ENCODE data around the gene SYT4. TPM values are rescaled to one million over a fixed set of nuclear protein-coding genes. Genes with fewer than 3 reads are reported as not detected.
"Not testable (repeated sequence)": the region's sequence is repeated elsewhere in the genome, so short reads cannot be mapped to it uniquely, and the experiment has no call there.

SYT4 gene
- total RNA-seq, 1 donor from 2014 or later: 232 TPM

GRCh38 chr18:43303376-43303775 is 26.1 kb upstream of the SYT4 start:
- no peak overlapping the region for H3K27ac Mint-ChIP-seq (ENCODE audit: unreplicated experiment)
- TF ChIP-seq CTCF (IDR thresholded peaks at IDR 0.05; ENCODE audit: partially characterized antibody, unreplicated experiment): no peak

GRCh38 chr18:43286187-43286586 is 8.9 kb upstream of the SYT4 start:
- H3K4me3 Mint-ChIP-seq (ENCODE audit: unreplicated experiment); DNase-seq; H3K9me3 Mint-ChIP-seq (ENCODE audit: unreplicated experiment); H3K36me3 Mint-ChIP-seq (ENCODE audit: unreplicated experiment); H3K27me3 Mint-ChIP-seq (ENCODE audit: unreplicated experiment); H3K27ac Mint-ChIP-seq (ENCODE audit: unreplicated experiment); H3K4me1 Mint-ChIP-seq (ENCODE audit: low read depth, unreplicated experiment): not testable (repeated sequence)

More at GRCh38 chr18:43303376-43303775, 26.1 kb upstream of the SYT4 start:
- Mint-ChIP-seq H3K4me3 (ENCODE audit: unreplicated experiment) (no peak overlapping the region), H3K4me1 (ENCODE audit: low read depth, unreplicated experiment) (no peaks in the 10 kb centered on the region), H3K36me3 (ENCODE audit: unreplicated experiment) (no peaks in the 10 kb centered on the region), H3K9me3 (ENCODE audit: unreplicated experiment) (peaks cover 2% of the 10 kb centered on the region), H3K27me3 (ENCODE audit: unreplicated experiment) (no peaks in the 10 kb centered on the region)
- no peak for DNase-seq

- peaks cover 2% of the 10 kb centered on the region for H3K27me3 Mint-ChIP-seq (ENCODE audit: unreplicated experiment)
- H3K4me3 Mint-ChIP-seq (ENCODE audit: unreplicated experiment): no peak overlapping the region
- peaks cover 5% of the 10 kb centered on the region for H3K36me3 Mint-ChIP-seq (ENCODE audit: unreplicated experiment)
- H3K27ac Mint-ChIP-seq (ENCODE audit: unreplicated experiment): no peak overlapping the region
- no peak for DNase-seq
- H3K9me3 Mint-ChIP-seq (ENCODE audit: unreplicated experiment): peaks cover 6% of the 10 kb centered on the region
- peaks cover 11% of the 10 kb centered on the region for H3K4me1 Mint-ChIP-seq (ENCODE audit: low read depth, unreplicated experiment)
- TF ChIP-seq CTCF (IDR thresholded peaks at IDR 0.05; ENCODE audit: partially characterized antibody, unreplicated experiment): no peak
These were observed 6.0 kb upstream of the SYT4 start for GRCh38 chr18:43283299-43283698.

GRCh38 chr18:43279015-43279744 is 1.9 kb upstream of the SYT4 start:
- Mint-ChIP-seq H3K27me3 (ENCODE audit: unreplicated experiment) (peaks cover 5% of the 10 kb centered on the region), H3K36me3 (ENCODE audit: unreplicated experiment) (no peaks in the 10 kb centered on the region), H3K27ac (ENCODE audit: unreplicated experiment) (peak overlapping the region; percentile 33), H3K4me3 (ENCODE audit: unreplicated experiment) (peak overlapping the region; percentile 18), H3K4me1 (ENCODE audit: low read depth, unreplicated experiment) (peaks cover 20% of the 10 kb centered on the region), H3K9me3 (ENCODE audit: unreplicated experiment) (peaks cover 9% of the 10 kb centered on the region)
- DNase-seq: no peak
- TF ChIP-seq CTCF (IDR thresholded peaks at IDR 0.05; ENCODE audit: partially characterized antibody, unreplicated experiment): no peak

- Mint-ChIP-seq H3K27ac (ENCODE audit: unreplicated experiment) (peak overlapping the region; percentile 96), H3K4me3 (ENCODE audit: unreplicated experiment) (peak overlapping the region; percentile 93), H3K27me3 (ENCODE audit: unreplicated experiment) (peaks cover 3% of the 10 kb centered on the region), H3K4me1 (ENCODE audit: low read depth, unreplicated experiment) (peaks cover 28% of the 10 kb centered on the region), H3K36me3 (ENCODE audit: unreplicated experiment) (no peaks in the 10 kb centered on the region), H3K9me3 (ENCODE audit: unreplicated experiment) (peaks cover 9% of the 10 kb centered on the region)
- no peak for DNase-seq
- TF ChIP-seq CTCF (IDR thresholded peaks at IDR 0.05; ENCODE audit: partially characterized antibody, unreplicated experiment): no peak
These were observed 1.1 kb upstream of the SYT4 start for GRCh38 chr18:43278355-43278754.

Measured in glutamatergic neuron (in vitro differentiated cells).